Left lobe of liver (tissue), 2 donors: Measurements from ENCODE around the gene DENND1A. TPM values are rescaled to one million over a fixed set of nuclear protein-coding genes. Genes with fewer than 3 reads are reported as not detected.
A peak's percentile ranks its signal among the peaks of the same experiment; 100 is the strongest.

Experiments
- ATAC-seq: fragments of 200-7000 bp; cut with Tn5 transposase; one replicate; pipeline ENCODE4 v1.9.1; 2020; ENCODE audit warnings: mild to moderate bottlenecking, moderate library complexity
- DNase-seq: peaks from one replicate; pipeline ENCODE4 v3.0.0-alpha.2; 2020; ENCODE audit warnings: low spot score
- total RNA-seq: library from RNA; stranded (reverse); gene quantifications from one replicate; pipeline ENCODE4 v1.2.1, GENCODE V29; 2021
- donor health status: DM: no; HTN: no; CAD: no; lungs with moderate emphysema.
- donor health status: DM: no; HTN: yes; CAD: no.

The DENND1A gene
- total RNA-seq, 1 donor from 2014 or later: 15.5 TPM

- DNase-seq (no peak), ATAC-seq (no peak)
Measured at GRCh38 chr9:123383512-123384170, 546.3 kb downstream of the DENND1A start.

- no peak for DNase-seq
Measured at GRCh38 chr9:123382653-123383511, 547.0 kb downstream of the DENND1A start.

DNA sequence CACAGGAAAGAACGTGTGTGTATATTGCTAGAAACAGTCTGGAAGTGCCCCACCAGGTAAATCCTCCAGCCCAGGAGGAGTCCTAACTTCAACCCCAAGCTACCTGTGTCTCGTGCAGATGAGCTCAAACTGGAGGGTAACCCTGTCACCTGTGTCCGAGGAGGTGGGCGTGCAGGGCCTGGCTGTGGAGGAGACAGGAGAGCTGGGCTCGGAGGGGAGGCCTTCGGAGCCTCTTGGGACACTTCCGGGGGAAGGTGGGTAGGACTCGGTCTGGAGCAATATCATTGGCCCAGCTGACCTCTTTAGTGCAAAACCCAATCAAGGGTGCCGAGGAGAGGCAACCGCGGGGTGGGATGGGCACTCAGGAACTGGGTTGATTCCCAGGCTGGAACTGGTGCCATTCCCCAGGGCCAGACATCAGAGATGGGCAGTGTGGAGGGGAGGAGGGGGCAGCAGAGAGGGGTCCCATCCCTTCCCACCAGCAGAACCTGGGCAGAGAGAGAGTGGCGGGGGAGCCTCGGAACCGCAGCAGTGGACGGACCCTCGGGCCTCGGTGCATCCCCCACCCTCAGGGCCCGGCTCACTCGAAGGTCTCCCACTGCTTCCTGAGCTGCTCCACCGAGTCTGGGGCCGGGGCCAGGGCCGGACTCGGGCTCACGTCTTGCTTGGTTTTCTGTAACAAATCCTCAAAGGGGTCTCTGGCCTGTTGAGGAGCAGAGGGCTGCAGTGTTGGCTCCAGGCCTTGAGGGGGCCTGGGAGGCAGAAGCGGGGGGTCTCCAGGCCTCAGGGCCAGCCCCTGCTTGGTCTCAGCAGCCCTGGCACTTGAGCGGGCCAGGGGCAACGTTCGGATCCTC, 548.8 kb downstream of the DENND1A start:
- DNase-seq (no peak), ATAC-seq (no peak)

More at GRCh38 chr9:123382653-123383511, 547.0 kb downstream of the DENND1A start:
- no peak for ATAC-seq

GRCh38 chr9:123378956-123379660, 550.8 kb downstream of the DENND1A start:
- DNase-seq: no peak
- ATAC-seq: no peak

GRCh38 chr9:123378025-123378424, 551.9 kb downstream of the DENND1A start:
- ATAC-seq: peak; percentile 6
- DNase-seq: no peak

DNA sequence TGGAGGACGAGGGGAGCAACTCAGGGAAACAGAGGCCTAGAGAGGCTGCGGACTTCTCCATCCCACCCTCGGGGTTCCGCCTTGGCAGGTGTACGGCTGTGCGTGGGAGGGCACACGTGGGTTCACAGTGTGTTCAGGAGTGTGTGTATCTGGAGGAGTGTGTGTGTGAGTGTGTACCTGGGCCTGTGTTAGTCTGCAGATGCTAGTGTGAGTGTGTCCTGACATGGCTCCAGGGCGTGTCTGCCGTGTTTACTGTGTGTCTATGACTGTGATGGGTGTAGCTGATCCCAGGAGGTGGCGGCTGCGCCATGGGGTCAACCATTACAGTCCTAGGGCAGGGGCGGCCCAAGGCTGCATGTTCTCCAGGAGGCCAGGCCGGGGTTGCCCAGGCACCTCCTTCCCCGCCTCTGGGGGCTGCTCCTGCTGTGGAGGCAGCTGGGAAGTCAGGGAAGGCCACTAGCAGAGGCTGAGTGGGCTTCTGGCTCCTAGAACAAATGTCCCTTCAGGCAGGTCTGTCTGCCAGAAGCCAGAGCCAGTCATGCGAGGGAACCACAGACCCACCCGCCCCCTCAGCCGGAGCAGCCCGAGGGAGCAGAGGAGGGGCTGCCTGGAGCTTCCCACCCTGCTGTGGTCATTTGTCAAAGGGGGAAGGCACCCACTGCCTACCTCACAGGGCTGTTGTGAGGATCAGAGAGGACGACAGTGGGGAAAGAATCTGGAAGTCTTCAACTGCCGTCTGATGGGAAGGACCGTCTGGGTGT, 552.5 kb downstream of the DENND1A start:
- DNase-seq: no peak
- peak; percentile 27 for ATAC-seq

GRCh38 chr9:123376218-123377071, 553.5 kb downstream of the DENND1A start:
- ATAC-seq (peak; percentile 7), DNase-seq (no peak)

DNA sequence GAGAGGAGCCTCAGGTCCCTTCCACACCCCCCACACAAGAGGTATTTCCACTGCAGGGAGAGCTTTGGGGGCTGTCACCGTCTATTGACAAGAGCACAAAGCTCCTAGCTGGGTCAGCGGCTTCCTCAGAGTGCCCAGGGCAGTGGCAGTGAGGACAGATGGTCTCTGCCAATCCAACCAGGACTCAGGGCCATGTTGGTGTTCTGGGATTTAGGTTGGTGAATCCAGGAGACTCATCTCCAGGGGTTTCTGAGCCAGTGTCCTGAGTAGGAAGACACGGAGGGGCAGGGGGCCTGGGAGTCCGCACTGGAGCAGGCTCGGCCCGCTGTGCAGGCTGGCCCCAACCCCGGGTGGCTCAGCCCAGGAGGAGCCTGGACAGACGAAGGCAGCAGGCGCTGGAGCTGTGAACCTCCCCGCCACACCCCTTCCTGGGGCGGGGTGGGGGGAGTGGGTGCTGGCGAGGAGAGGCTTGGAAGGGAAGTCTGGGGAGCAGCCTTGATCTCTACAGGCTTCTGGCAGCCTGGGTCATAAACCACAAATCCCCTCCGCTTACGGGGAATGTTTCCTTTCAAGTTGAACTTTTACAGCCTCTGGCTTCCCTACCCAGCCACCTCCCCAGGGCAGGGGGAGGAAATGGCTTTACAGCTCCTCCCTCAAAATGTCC, 554.3 kb downstream of the DENND1A start:
- no peak for DNase-seq
- peak; percentile 21 for ATAC-seq

- DNase-seq (no peak), ATAC-seq (no peak)
Measured at GRCh38 chr9:123373946-123374345, 556.0 kb downstream of the DENND1A start.

- ATAC-seq (peak; percentile 5), DNase-seq (no peak)
Measured at GRCh38 chr9:123373447-123373923, 556.4 kb downstream of the DENND1A start.

DNA sequence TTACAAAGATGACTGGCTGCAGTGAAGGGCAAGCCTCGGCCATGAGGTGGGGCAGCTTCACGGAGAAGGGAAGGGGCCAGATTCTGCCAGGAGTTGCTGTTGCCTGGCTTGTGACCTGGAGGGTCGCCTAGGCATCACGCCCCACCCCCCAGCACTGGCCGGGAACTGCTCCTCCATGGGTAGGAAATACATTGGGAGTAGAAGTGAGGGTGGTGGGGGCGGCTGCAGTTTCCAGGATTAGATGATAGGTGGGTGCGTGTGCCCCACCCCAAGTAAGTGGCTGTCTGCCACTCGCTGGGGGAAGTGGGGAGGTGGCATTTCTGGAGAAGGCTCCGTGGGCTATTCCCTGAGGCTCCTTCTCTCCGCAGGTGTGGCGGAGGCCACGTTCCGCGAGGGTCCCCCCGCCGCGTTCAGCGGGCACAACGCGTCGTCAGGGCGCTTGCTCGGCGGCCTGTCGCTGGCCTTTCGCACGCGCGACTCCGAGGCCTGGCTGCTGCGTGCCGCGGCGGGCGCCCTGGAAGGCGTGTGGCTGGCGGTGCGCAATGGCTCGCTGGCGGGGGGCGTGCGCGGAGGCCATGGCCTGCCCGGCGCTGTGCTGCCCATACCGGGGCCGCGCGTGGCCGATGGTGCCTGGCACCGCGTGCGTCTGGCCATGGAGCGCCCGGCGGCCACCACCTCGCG, 557.0 kb downstream of the DENND1A start:
- ATAC-seq (no peak), DNase-seq (no peak)

GRCh38 chr9:123371805-123372590, 557.9 kb downstream of the DENND1A start:
- DNase-seq: no peak
- no peak for ATAC-seq

DNA sequence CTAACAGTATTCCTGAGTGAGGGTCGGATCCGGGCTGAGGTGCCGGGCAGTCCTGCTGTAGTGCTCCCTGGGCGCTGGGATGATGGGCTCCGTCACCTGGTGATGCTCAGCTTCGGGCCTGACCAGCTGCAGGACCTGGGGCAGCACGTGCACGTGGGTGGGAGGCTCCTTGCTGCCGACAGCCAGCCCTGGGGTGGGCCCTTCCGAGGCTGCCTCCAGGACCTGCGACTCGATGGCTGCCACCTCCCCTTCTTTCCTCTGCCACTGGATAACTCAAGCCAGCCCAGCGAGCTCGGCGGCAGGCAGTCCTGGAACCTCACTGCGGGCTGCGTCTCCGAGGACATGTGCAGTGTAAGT, 558.7 kb downstream of the DENND1A start:
- ATAC-seq (no peak), DNase-seq (no peak)

DNA sequence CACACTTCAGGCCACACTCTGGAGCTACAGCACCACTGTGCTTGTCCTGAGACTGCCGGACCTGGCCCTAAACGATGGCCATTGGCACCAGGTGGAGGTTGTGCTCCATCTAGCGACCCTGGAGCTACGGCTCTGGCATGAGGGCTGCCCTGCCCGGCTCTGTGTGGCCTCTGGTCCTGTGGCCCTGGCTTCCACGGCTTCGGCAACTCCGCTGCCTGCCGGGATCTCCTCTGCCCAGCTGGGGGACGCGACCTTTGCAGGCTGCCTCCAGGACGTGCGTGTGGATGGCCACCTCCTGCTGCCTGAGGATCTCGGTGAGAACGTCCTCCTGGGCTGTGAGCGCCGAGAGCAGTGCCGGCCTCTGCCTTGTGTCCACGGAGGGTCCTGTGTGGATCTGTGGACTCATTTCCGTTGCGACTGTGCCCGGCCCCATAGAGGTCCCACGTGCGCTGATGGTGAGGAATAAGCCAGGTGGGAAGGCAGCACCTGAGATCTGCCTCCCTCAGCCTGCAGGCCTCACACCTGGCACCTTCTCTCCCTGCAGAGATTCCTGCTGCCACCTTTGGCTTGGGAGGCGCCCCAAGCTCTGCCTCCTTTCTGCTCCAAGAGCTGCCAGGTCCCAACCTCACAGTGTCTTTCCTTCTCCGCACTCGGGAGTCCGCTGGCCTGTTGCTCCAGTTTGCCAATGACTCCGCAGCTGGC, 559.2 kb downstream of the DENND1A start:
- no peak for ATAC-seq
- no peak for DNase-seq

DNA sequence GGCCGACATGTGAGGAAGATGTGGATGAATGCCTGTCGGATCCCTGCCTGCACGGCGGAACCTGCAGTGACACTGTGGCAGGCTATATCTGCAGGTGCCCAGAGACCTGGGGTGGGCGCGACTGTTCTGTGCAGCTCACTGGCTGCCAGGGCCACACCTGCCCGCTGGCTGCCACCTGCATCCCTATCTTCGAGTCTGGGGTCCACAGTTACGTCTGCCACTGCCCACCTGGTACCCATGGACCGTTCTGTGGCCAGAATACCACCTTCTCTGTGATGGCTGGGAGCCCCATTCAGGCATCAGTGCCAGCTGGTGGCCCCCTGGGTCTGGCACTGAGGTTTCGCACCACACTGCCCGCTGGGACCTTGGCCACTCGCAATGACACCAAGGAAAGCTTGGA, 559.8 kb downstream of the DENND1A start:
- ATAC-seq (no peak), DNase-seq (no peak)

- DNase-seq: no peak
- no peak for ATAC-seq
Measured at GRCh38 chr9:123369296-123369695, 560.6 kb downstream of the DENND1A start.
